Activated T-cell treated with anti-CD3 and anti-CD28 coated beads for 4 hours (primary cell): ENCODE results near the gene P2RY6.

Source experiments
- DNase-seq: peaks from one replicate; pipeline ENCODE4 v3.0.0-alpha.2; 2020

P2RY6 gene

GRCh38 chr11:73298233-73298632 is 26.1 kb downstream of the P2RY6 start:
- DNase-seq = no peak

DNA sequence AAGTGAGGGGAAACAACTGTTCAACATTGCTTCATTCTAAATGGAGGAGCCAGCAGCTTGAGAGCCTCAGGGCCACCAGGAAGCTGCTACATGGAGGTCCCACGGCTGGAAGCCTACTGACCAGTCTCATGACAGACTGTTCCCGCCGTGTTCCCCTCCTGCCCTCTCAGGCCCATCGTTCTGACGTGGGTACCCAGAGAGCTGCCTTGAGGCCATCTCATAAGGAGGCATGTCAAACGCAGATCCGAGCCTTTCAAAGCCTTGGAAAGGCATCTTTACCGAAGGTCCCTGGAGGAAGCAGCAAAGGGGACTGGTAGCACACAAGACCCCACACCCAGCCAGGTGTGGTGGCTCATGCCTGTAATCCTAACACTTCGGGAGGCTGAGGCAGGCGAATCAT is 27.6 kb downstream of the P2RY6 start:
- no peak for DNase-seq

GRCh38 chr11:73306069-73306841 is 34.1 kb downstream of the P2RY6 start:
- no peak for DNase-seq

DNA sequence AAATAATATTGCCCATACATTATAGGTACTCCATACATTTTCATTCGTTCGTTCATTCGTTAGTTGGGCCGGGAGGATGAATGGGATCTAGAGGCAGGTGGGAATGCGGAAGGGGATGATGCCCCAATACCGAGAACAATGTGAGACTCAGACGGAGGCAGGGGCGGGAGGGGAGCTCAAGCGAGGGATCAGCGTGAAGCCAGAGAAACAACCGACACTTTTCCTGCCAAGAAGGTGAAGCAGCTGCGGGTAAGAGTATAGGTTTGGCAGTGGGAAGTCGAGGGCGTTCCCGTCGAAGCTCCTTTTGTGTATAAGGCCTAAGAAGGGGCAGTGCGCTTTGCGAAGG is 34.8 kb downstream of the P2RY6 start:
- DNase-seq = no peak

GRCh38 chr11:73307323-73308002 is 35.3 kb downstream of the P2RY6 start:
- peak; percentile 87 for DNase-seq

DNA sequence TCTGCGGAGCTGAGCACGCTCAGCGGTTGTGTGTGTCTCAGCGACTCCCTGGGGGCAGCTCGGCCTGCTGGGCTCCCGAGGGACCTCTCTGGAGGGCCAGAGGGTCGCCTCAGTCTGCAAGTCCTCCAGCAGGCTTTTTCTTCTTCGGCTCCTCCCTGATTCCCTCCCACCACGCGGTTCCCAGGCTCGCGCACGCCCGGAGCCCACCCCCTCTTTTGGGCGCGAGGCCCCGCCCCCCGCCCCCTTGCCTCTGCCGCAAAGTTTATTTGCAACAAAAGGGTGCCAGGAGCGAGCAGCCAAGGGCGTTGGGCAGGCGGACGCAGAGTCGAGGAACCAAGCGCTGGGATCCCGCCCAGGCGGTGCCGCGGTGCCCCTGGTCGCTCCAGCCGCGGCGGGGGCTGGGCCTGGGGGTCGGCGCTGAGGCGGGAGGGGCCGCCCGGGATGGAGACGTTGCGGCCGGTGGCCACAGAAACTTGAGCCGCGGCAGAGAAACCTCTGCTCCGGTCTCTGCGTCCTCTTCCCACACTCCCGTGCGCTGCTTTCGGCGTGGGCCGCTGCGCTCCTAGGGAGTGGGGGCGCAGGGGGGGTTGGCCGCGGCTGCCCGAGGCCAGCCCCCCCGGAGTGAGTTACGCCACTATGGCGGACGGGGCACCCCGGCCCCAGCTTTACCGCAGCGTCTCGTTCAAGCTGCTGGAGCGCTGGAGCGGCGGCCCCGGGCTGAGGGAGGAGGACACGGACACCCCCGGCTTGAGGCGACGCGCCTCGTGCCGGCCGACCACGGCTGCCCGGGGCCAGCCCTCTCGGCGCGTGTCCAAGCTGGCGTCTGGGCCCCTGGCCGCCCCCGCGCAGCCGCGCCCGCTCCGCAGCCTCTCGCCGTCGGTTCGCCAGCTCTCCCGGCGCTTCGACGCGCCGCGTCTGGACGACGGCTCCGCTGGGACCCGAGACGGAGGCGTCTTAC is 36.1 kb downstream of the P2RY6 start, which contains the start of gene ARHGEF17:
ARHGEF17 (plus strand) TSS at position 274 of the 958 bp plus-strand sequence; CDS start at position 637, 363 bp downstream.
- peak; percentile 47 for DNase-seq

GRCh38 chr11:73308961-73309919 is 37.1 kb downstream of the P2RY6 start:
- DNase-seq = no peak

DNA sequence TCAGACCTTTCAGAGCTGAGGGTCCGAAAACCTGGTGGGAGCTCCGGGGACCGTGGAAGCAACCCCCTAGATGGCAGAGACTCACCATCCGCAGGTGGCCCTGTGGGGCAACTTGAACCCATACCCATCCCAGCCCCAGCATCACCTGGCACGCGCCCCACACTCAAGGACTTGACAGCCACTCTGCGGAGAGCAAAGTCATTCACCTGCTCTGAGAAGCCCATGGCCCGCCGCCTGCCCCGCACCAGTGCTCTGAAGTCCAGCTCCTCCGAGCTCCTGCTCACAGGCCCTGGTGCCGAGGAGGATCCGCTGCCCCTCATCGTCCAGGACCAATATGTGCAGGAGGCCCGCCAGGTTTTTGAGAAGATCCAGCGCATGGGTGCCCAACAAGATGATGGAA is 37.9 kb downstream of the P2RY6 start:
- no peak for DNase-seq

DNA sequence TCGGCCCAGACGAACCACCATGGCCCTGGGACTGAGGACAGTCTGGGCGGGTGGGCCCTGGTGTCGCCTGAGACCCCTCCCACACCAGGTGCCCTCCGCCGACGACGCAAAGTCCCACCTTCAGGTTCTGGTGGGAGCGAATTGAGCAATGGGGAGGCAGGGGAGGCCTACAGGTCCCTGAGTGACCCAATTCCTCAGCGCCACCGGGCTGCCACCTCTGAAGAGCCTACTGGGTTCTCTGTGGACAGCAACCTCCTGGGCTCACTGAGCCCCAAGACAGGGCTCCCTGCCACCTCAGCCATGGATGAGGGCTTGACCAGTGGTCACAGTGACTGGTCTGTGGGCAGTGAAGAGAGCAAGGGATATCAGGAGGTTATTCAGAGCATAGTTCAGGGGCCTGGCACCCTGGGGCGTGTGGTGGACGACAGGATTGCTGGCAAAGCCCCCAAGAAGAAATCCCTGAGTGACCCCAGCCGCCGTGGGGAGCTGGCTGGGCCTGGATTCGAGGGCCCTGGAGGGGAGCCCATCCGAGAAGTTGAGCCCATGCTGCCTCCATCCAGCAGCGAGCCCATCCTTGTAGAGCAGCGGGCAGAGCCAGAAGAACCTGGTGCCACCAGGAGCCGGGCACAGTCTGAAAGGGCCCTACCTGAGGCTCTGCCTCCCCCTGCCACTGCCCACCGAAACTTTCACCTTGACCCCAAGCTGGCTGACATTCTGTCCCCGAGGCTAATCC is 38.7 kb downstream of the P2RY6 start:
- no peak for DNase-seq

- DNase-seq = no peak
Measured at GRCh38 chr11:73311394-73311869, 39.3 kb downstream of the P2RY6 start.

DNA sequence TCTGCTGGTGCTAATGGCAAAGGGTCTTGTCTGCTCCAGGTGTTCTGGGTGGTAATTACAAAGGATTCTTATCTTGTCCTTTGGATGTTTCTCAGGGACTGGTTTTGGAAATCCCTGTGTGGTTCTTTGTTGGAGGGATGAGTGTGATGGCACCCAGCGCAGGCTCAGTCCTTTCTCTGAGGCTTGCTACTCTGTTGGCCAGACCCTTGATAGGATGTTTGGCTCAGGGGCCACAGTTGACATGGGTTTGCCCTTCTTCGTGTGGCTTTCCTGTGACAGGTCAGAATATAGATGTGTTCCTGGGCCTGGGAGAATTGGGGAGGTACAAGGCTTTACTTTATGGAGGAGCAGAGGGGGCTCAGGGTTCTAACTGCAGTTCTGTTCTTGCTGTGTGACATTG is 39.9 kb downstream of the P2RY6 start:
- no peak for DNase-seq

GRCh38 chr11:73312851-73313327 is 40.8 kb downstream of the P2RY6 start:
- no peak for DNase-seq

DNA sequence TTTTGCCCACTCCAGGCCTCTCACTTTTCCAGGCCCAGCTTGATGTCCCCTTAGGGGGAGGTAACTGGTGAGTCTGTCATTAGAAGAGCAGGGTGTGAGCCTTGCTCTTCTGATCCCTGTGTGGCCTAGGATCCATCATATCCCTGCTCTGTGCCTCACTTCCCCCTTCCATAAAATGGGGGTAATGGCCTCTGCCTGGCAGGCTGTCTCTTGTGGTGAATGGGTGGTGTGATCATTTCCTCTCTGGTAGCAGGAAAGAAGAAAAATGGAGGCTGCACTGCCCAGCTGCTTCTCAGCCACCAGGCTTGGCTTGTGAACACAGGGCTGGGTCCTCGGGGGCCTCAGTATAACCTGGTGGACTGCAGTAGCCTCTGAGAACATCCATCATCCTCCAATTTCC is 41.5 kb downstream of the P2RY6 start:
- no peak for DNase-seq

- no peak for DNase-seq
Measured at GRCh38 chr11:73314117-73314961, 42.2 kb downstream of the P2RY6 start.

DNA sequence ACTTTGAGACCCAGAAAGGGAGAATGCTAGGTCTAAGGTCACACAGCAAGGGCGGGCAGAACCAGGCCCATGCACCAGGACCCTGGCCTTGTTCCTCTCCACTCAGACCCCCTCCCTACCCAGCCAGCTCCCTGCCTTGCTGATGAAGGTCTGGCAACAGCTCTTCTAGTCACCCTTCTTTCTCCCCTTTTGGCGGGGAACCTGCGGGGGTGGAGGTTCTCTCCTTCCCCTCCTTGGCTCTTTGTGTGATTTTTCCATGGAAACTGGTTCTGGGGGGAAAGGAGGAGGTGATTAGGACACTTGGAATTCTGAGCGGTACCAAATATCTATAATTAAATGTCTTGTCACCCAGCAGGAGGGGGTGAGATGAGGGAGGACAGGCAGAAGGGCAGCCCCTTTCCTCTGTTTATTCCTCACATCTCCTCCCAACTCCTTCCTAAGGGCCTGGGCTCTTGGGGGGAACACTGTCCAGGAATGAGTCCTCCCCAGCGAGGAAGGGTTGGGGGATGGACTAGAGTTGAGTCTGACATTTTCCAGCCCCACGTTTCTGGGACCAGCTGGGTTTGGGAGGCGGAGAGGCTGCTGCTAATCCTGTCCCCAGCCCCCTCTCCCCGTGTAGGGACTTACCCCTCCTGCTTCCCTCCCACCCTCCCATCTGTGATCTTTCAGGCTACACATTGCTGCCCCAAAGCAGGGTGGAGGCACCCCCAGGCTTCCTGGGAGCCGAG is 43.3 kb downstream of the P2RY6 start:
- DNase-seq = no peak

DNA sequence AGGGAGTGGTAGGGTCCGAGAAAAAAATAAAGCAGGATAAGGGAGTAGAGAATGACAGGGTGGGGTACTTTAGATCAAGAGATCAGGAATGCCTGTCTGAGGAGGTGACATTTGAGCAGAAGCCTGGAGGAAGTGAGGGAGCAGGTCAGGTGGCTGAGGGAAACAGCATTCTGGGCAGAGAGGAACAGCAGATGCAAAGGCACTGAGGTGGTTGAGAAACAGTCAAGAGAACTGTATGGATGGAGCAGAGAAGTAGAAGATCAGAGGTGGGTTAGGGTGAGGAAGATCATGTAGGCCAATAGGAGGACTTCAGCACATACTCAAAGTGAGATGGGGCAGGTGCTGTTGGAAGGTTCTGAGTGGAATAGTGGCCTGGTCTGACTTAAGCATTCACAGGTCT is 44.3 kb downstream of the P2RY6 start:
- DNase-seq = no peak

DNA sequence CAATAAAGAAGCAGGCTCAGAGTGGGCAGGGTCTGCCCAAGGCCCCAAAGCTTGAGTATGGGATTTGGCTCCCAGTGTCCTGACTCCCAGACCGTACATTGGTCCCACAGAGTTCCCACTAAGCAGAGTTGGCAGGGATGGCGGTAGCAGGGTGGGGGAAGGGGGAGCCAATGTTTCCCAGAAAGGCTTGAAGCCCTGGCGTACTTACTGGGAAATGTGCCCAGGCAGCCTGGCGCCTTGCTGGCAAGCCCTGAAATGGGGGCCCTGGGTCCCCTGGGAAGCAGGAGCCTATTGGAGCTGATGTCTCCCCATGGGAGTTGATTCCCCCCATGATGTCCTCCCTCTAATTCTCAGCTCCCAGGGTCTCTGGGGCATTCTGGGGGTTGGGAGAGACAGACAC is 45.2 kb downstream of the P2RY6 start:
- DNase-seq = no peak

- no peak for DNase-seq
Measured at GRCh38 chr11:73317803-73318202, 45.7 kb downstream of the P2RY6 start.

- no peak for DNase-seq
Measured at GRCh38 chr11:73318501-73319011, 46.4 kb downstream of the P2RY6 start.
